ENCODE results near the gene FZR1.

- TF ChIP-seq CTCF (IDR thresholded peaks at IDR 0.05) (no peak), POLR2A (IDR thresholded peaks at IDR 0.05) (no peak)
Measured at GRCh38 chr19:3576696-3577443, 70.8 kb downstream of the FZR1 start.
